GM04504 (cell line): ENCODE data around the gene FRMD8.
"Not testable (repeated sequence)": the region's sequence is repeated elsewhere in the genome, so short reads cannot be mapped to it uniquely, and the experiment has no call there.

Experiments used
- DNase-seq: peaks from one replicate; pipeline ENCODE4 v3.0.0-alpha.2; 2012; ENCODE audit warnings: low read depth

The FRMD8 gene

GRCh38 chr11:65436412-65437032 is 50.1 kb downstream of the FRMD8 start:
- no peak for DNase-seq

- no peak for DNase-seq
Observed at GRCh38 chr11:65437436-65438227, 51.2 kb downstream of the FRMD8 start.

GRCh38 chr11:65438257-65439151 is 52.1 kb downstream of the FRMD8 start:
- no peak for DNase-seq

GRCh38 chr11:65439331-65440181 is 53.1 kb downstream of the FRMD8 start:
- no peak for DNase-seq

- DNase-seq = peak; percentile 23
Observed at GRCh38 chr11:65440831-65441499, 54.5 kb downstream of the FRMD8 start.

- DNase-seq = no peak
Observed at GRCh38 chr11:65442842-65443331, 56.5 kb downstream of the FRMD8 start.

GRCh38 chr11:65444314-65445051 is 58.0 kb downstream of the FRMD8 start:
- DNase-seq = peak; percentile 24

- DNase-seq = peak; percentile 23
Observed at GRCh38 chr11:65445101-65445603, 58.7 kb downstream of the FRMD8 start.

- DNase-seq = peak; percentile 48
Observed at GRCh38 chr11:65445604-65446445, 59.4 kb downstream of the FRMD8 start.

- peak; percentile 28 for DNase-seq
Observed at GRCh38 chr11:65446446-65447277, 60.2 kb downstream of the FRMD8 start.

GRCh38 chr11:65448074-65448417 is 61.6 kb downstream of the FRMD8 start:
- DNase-seq = no peak

- DNase-seq = peak; percentile 60
Observed at GRCh38 chr11:65448418-65449105, 62.1 kb downstream of the FRMD8 start.

GRCh38 chr11:65451301-65451700 is 64.9 kb downstream of the FRMD8 start:
- not testable (repeated sequence) for DNase-seq

GRCh38 chr11:65452259-65452658 is 65.8 kb downstream of the FRMD8 start:
- DNase-seq = not testable (repeated sequence)

GRCh38 chr11:65452806-65453490 is 66.5 kb downstream of the FRMD8 start:
- peak; percentile 89 for DNase-seq

GRCh38 chr11:65454311-65454695 is 67.9 kb downstream of the FRMD8 start:
- DNase-seq = peak; percentile 30
